H1 (cell line): ENCODE data around the gene FOXM1. TPM values are rescaled to one million over a fixed set of nuclear protein-coding genes. Genes with fewer than 3 reads are reported as not detected.

Experiments
- CTCF ChIA-PET: fragments of 300-600 bp; sonication (Branson Sonifier 250); formaldehyde crosslinking; loops from one replicate; lab custom pipeline; 2021; ENCODE audit not compliant: partially characterized antibody; lab: Charles Lee
- POLR2A ChIA-PET: fragments of 300-600 bp; sonication (Branson Sonifier 250); formaldehyde crosslinking; loops from one replicate; lab custom pipeline; 2021; ENCODE audit warnings: inconsistent platforms; ENCODE audit not compliant: partially characterized antibody; lab: Charles Lee
- DNase-seq, 2 experiments: peaks; one replicate each; pipeline versions ENCODE4 v3.0.0 to v3.0.0-alpha.2; 2010 to 2022; ENCODE audit warnings: low spot score in 2 of 2, low read depth in 1 of 2, mixed read lengths in 1 of 2
- FAIRE-seq: peaks from 2 replicates; lab custom pipeline; 2011; peaks lifted over from hg19 to GRCh38; lab: Jason Lieb, UNC
- H2AFZ ChIP-seq: 2 replicates; pipeline ENCODE4 v1.8.1; 2012; ENCODE audit warnings: low read length, inconsistent platforms
- H2AK5ac ChIP-seq: 2 replicates; pipeline ENCODE4 v1.6.1; 2013; ENCODE audit warnings: low read depth, low read length
- H2BK120ac ChIP-seq: replicated peaks from 2 replicates; pipeline ENCODE3; 2013; ENCODE audit warnings: low read depth, low read length, inconsistent platforms
- H2BK12ac ChIP-seq: 2 replicates; pipeline ENCODE4 v1.6.1; 2013; ENCODE audit warnings: low read depth, low read length
- H2BK15ac ChIP-seq: 2 replicates; pipeline ENCODE4 v1.6.1; 2013; ENCODE audit warnings: low read length
- H2BK20ac ChIP-seq: 2 replicates; pipeline ENCODE4 v1.6.1; 2013; ENCODE audit warnings: low read length
- H2BK5ac ChIP-seq: 2 replicates; pipeline ENCODE4 v1.6.1; 2013; ENCODE audit warnings: low read depth, low read length
- H3K14ac ChIP-seq: 2 replicates; pipeline ENCODE4 v1.6.1; 2013; ENCODE audit warnings: inconsistent platforms; ENCODE audit not compliant: insufficient read length
- H3K18ac ChIP-seq: 2 replicates; pipeline ENCODE4 v1.6.1; 2013; ENCODE audit warnings: low read length; ENCODE audit errors: extremely low read depth
- H3K23ac ChIP-seq: 2 replicates; pipeline ENCODE4 v1.6.1; 2013; ENCODE audit warnings: inconsistent platforms; ENCODE audit not compliant: insufficient read length
- H3K23me2 ChIP-seq: 2 replicates; pipeline ENCODE4 v1.6.1; 2013; ENCODE audit warnings: low read depth, low read length
- H3K27ac ChIP-seq: 2 replicates; pipeline ENCODE4 v1.6.1; 2011; ENCODE audit warnings: low read depth, low read length, inconsistent platforms
- H3K27me3 ChIP-seq, 4 experiments: replicated peaks in 1 of 4; 1 replicate in 1 of 4; 2 replicates in 3 of 4; pipeline versions ENCODE4 v1.6.1 to v1.8.1; 2011 to 2013; ENCODE audit warnings: low read length in 3 of 4, mild to moderate bottlenecking in 3 of 4, inconsistent platforms in 2 of 4, mixed read lengths in 2 of 4, moderate library complexity in 1 of 4; ENCODE audit not compliant: control insufficient read depth in 3 of 4, insufficient read depth in 3 of 4; ENCODE audit errors: extremely low read depth in 1 of 4
- H3K36me3 ChIP-seq, 4 experiments: 2 replicates each; pipeline versions ENCODE4 v1.6.1 to v1.8.1; 2011 to 2013; ENCODE audit warnings: mild to moderate bottlenecking in 4 of 4, low read length in 3 of 4, moderate library complexity in 2 of 4, control low read depth in 1 of 4, inconsistent platforms in 1 of 4; ENCODE audit not compliant: insufficient read depth in 4 of 4, control insufficient read depth in 2 of 4
- H3K4ac ChIP-seq: replicated peaks from 2 replicates; pipeline ENCODE3; 2013; ENCODE audit warnings: low read length, low read depth, mixed read lengths, inconsistent platforms; ENCODE audit not compliant: insufficient read length
- H3K4me1 ChIP-seq, 4 experiments: replicated peaks in 1 of 4; 1 replicate in 1 of 4; 2 replicates in 3 of 4; pipeline versions ENCODE4 v1.6.1 to v1.8.1; 2011 to 2013; ENCODE audit warnings: low read length in 3 of 4, inconsistent platforms in 2 of 4, mixed read lengths in 1 of 4; ENCODE audit not compliant: insufficient read depth in 4 of 4, control insufficient read depth in 3 of 4
- H3K4me2 ChIP-seq, 2 experiments: 2 replicates each; pipeline versions ENCODE4 v1.6.1 to v1.8.1; 2011 to 2013; ENCODE audit warnings: low read depth in 2 of 2, low read length in 2 of 2, control low read depth in 1 of 2, inconsistent platforms in 1 of 2, mild to moderate bottlenecking in 1 of 2; ENCODE audit not compliant: insufficient read depth in 1 of 2
- H3K4me3 ChIP-seq, 4 experiments: fragments of 200-600, 300-600 bp in 1 of 4; sonication (generic), shearing (Covaris generic), sonication (Bioruptor Twin) in 1 of 4; 2 replicates each; pipeline versions ENCODE4 v1.5.1 to v1.8.1; 2011 to 2016; ENCODE audit warnings: low read length in 4 of 4, low read depth in 3 of 4, control low read depth in 2 of 4, inconsistent platforms in 2 of 4, mild to moderate bottlenecking in 2 of 4, mixed read lengths in 1 of 4, moderate library complexity in 1 of 4; ENCODE audit not compliant: insufficient read depth in 2 of 4; ENCODE audit errors: extremely low read depth in 1 of 4
- H3K56ac ChIP-seq: replicated peaks from 2 replicates; pipeline ENCODE3; 2013; ENCODE audit warnings: low read depth, mild to moderate bottlenecking, mixed read lengths, low read length, inconsistent platforms; ENCODE audit not compliant: insufficient read length
- H3K79me1 ChIP-seq: 2 replicates; pipeline ENCODE4 v1.6.1; 2013; ENCODE audit warnings: low read depth, low read length, control low read depth
- H3K79me2 ChIP-seq, 2 experiments: 2 replicates each; pipeline versions ENCODE4 v1.6.1 to v1.8.1; 2012 to 2013; ENCODE audit warnings: low read length in 2 of 2, mild to moderate bottlenecking in 2 of 2, inconsistent platforms in 1 of 2; ENCODE audit not compliant: insufficient read depth in 2 of 2, control insufficient read depth in 1 of 2
- H3K9ac ChIP-seq, 4 experiments: replicated peaks in 1 of 4; 1 replicate in 1 of 4; 2 replicates in 3 of 4; pipeline versions ENCODE4 v1.6.1 to v1.8.1; 2011 to 2013; ENCODE audit warnings: low read depth in 3 of 4, low read length in 3 of 4, control low read depth in 2 of 4, mild to moderate bottlenecking in 2 of 4, moderate library complexity in 2 of 4, inconsistent platforms in 1 of 4; ENCODE audit errors: extremely low read depth in 1 of 4
- H3K9me3 ChIP-seq, 2 experiments: 2 replicates each; pipeline versions ENCODE4 v1.6.1 to v1.8.1; 2012 to 2013; ENCODE audit warnings: mild to moderate bottlenecking in 2 of 2, moderate library complexity in 2 of 2, control low read depth in 1 of 2, inconsistent platforms in 1 of 2, low read depth in 1 of 2, low read length in 1 of 2, mixed read lengths in 1 of 2; ENCODE audit not compliant: insufficient read depth in 2 of 2
- H4K20me1 ChIP-seq, 2 experiments: replicated peaks in 1 of 2; 2 replicates each; pipeline versions ENCODE3 to v1.8.1; 2011 to 2013; ENCODE audit warnings: inconsistent platforms in 2 of 2, low read length in 2 of 2, mild to moderate bottlenecking in 1 of 2; ENCODE audit not compliant: insufficient read depth in 2 of 2, control insufficient read depth in 1 of 2
- H4K5ac ChIP-seq: 2 replicates; pipeline ENCODE4 v1.6.1; 2013; ENCODE audit warnings: low read length, low read depth, mixed read lengths, inconsistent platforms; ENCODE audit not compliant: insufficient read length
- H4K8ac ChIP-seq: 2 replicates; pipeline ENCODE4 v1.8.0; 2013; ENCODE audit warnings: mild to moderate bottlenecking, moderate library complexity, low read length, inconsistent platforms; ENCODE audit not compliant: insufficient read depth; ENCODE audit errors: extremely low read depth
- H4K91ac ChIP-seq: replicated peaks from 2 replicates; pipeline ENCODE3; 2013; ENCODE audit warnings: low read length, mixed read lengths, inconsistent platforms; ENCODE audit not compliant: insufficient read length
- BACH1 ChIP-seq: IDR thresholded peaks from 2 replicates; pipeline ENCODE4 v1.6.1; 2012; ENCODE audit warnings: low read length, improper control_type of control experiment
- CBX8 ChIP-seq: fragments of 300-800, 300-1000 bp; sonication (generic); IDR thresholded peaks from 2 replicates; pipeline ENCODE4 v1.7.1; 2016; ENCODE audit warnings: low read depth, low read length, borderline replicate concordance
- CEBPB ChIP-seq: IDR thresholded peaks from 2 replicates; pipeline ENCODE4 v1.6.1; 2012; ENCODE audit warnings: low read depth, low read length
- CHD2 ChIP-seq: IDR thresholded peaks from 2 replicates; pipeline ENCODE4 v1.6.1; 2012; ENCODE audit warnings: low read length, improper control_type of control experiment
- GABPA ChIP-seq: IDR thresholded peaks from 2 replicates; pipeline ENCODE4 v1.6.1; 2011; ENCODE audit warnings: mild to moderate bottlenecking, low read length, moderate library complexity, borderline replicate concordance; ENCODE audit not compliant: insufficient read depth
- HDAC2 ChIP-seq, 2 experiments: fragments of 300-600 bp in 1 of 2; sonication (generic) in 1 of 2; IDR thresholded peaks; 2 replicates each; pipeline ENCODE4 v1.6.1; 2011 to 2012; ENCODE audit warnings: low read depth in 2 of 2, low read length in 2 of 2, mild to moderate bottlenecking in 2 of 2, moderate library complexity in 2 of 2, borderline replicate concordance in 1 of 2, inconsistent platforms in 1 of 2
- KDM4A ChIP-seq: IDR thresholded peaks from one replicate; pipeline ENCODE4 v1.7.1; 2012; ENCODE audit warnings: low read depth, mild to moderate bottlenecking, moderate library complexity, low read length, inconsistent platforms; ENCODE audit not compliant: severe bottlenecking
- POLR2AphosphoS5 ChIP-seq: IDR thresholded peaks from 2 replicates; pipeline ENCODE4 v1.6.1; 2011; ENCODE audit warnings: low read depth, low read length
- POU5F1 ChIP-seq: IDR thresholded peaks from 2 replicates; pipeline ENCODE4 v1.6.1; 2011; ENCODE audit warnings: low read depth, mild to moderate bottlenecking, low read length, moderate library complexity
- SAP30 ChIP-seq: fragments of 300-600 bp; sonication (generic); IDR thresholded peaks from 2 replicates; pipeline ENCODE4 v1.7.1; 2012; ENCODE audit warnings: low read length, moderate library complexity, mild to moderate bottlenecking, inconsistent platforms; ENCODE audit not compliant: insufficient read depth, insufficient replicate concordance
- SP2 ChIP-seq: IDR thresholded peaks from 2 replicates; pipeline ENCODE4 v1.6.1; 2012; ENCODE audit warnings: mild to moderate bottlenecking, low read length, inconsistent platforms
- TAF7 ChIP-seq: optimal IDR thresholded peaks from 2 replicates; pipeline ENCODE3; 2011; ENCODE audit warnings: low read depth, mild to moderate bottlenecking, inconsistent platforms, low read length, moderate library complexity, borderline replicate concordance
- TBP ChIP-seq: IDR thresholded peaks from 2 replicates; pipeline ENCODE4 v1.6.1; 2011; ENCODE audit warnings: low read depth, low read length, improper control_type of control experiment
- ZNF274 ChIP-seq: IDR thresholded peaks from 2 replicates; pipeline ENCODE4 v1.7.0; 2012; ENCODE audit warnings: low read length, borderline replicate concordance; ENCODE audit errors: extremely low read depth
- WGBS, 2 experiments: shearing (Covaris generic) in 1 of 2; methylation state at CpG; one replicate each; pipeline versions ENCODE4 v1.1.6 to v1.1.7; 2013 to 2015; ENCODE audit warnings: low lambda C conversion rate in 2 of 2, mixed read lengths in 2 of 2, inconsistent platforms in 1 of 2, low coverage in 1 of 2, missing lambda C conversion rate in 1 of 2; ENCODE audit not compliant: insufficient replicate concordance in 2 of 2, insufficient coverage in 1 of 2, insufficient read length in 1 of 2; ENCODE audit errors: extremely low coverage in 1 of 2, missing lambda C conversion rate in 1 of 2; 5-methylcytosine and 5-hydroxymethylcytosine counted together
- polyA plus RNA-seq, 7 experiments: library from polyadenylated mRNA; depleted of rRNA in 3 of 7; stranded (reverse) in 5 of 7; unstranded in 2 of 7; fragments of >200 nt in 5 of 7; fragments of 200-250 nt in 2 of 7; gene quantifications; 1 replicate in 5 of 7; 2 replicates in 1 of 7; 4 replicates in 1 of 7; pipeline versions ENCODE4 v1.2.1 to v1.2.3, GENCODE V29; 2011 to 2013; ENCODE audit warnings: missing spikeins in 2 of 7, mixed read lengths in 2 of 7
- total RNA-seq: library from RNA; stranded (reverse); fragmentation: NEBNext Ultra II Directional; extraction: Animal tissue kit (Norgen Biotek cat#: 25700); gene quantifications from 2 replicates; pipeline ENCODE4 v1.2.1, GENCODE V29; 2021

Gene FOXM1
- total and polyA plus RNA-seq, 2 of the 8 experiments (the other 6 are each of a cell fraction or from before 2014, with no cell fraction given): 58.1 to 121 TPM

DNA sequence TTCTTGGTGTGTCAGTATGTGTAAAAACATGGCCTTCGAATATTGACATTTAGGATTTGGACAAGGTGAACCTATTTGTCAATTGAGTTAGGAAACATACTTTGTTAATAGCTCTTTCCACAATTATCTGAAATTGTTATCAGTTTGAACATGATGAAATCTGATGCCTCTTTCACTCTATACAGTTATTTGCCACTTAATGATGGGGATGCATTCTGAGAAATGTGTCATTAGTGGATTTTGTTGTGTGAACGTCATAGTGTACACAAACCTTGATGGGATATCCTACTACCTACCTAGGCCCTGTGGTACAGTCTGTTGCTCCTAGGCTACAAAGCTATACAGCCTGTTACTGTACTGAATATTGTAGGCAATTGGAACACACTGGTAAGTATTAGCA lies 18.5 kb upstream of the FOXM1 start:
- FAIRE-seq: no peak
- POLR2A ChIA-PET: interaction anchor here (0.9 to 1.4 kb wide), 3 partner anchors 10 to 38 kb away, joined by 4 to 6 read pairs (median 4); partner anchors contain the start of gene TEX52
- no peaks in the 10 kb centered on the region for H3K4me1 ChIP-seq
- no peak overlapping the region for H3K56ac ChIP-seq
- CTCF ChIA-PET: interaction anchor here (0.6 to 15.6 kb wide), 6 partner anchors 10 to 57 kb away, joined by 3 to 143 read pairs (median 4); no protein-coding TSS in a partner anchor
- no peak overlapping the region for H3K14ac ChIP-seq
- H4K91ac ChIP-seq: no peak overlapping the region
- no peak overlapping the region for H3K9ac ChIP-seq
- H2AFZ ChIP-seq: no peak overlapping the region
- H4K20me1 ChIP-seq: no peaks in the 10 kb centered on the region
- no peaks in the 10 kb centered on the region for H3K9me3 ChIP-seq
- no peak overlapping the region for H3K23ac ChIP-seq
- no peak overlapping the region for H2AK5ac ChIP-seq
- no peak overlapping the region for H3K4me2 ChIP-seq
- no peaks in the 10 kb centered on the region for H3K79me1 ChIP-seq
- WGBS, 2 experiments: 90% methylated on average over 2 of the region's 2 CpGs; no CpG with 5 or more reads in 1 of the 2 experiments
- no peak overlapping the region for H4K5ac ChIP-seq
- H3K27me3 ChIP-seq: no peaks in the 10 kb centered on the region
- no peak overlapping the region for H2BK20ac ChIP-seq
- peaks cover 0 to 28% of the 10 kb centered on the region in 2 experiments; a peak in 3 of 4 replicates for H3K79me2 ChIP-seq
- no peak overlapping the region for H4K8ac ChIP-seq
- H2BK5ac ChIP-seq: no peak overlapping the region
- H3K23me2 ChIP-seq: no peaks in the 10 kb centered on the region; the same call in 1 of the 2 replicates
- no peak overlapping the region for H3K27ac ChIP-seq
- no peaks in the 10 kb centered on the region for H3K36me3 ChIP-seq
- no peak overlapping the region for H2BK12ac ChIP-seq
- DNase-seq: no peak
- no peak overlapping the region for H3K4me3 ChIP-seq
- H3K4ac ChIP-seq: no peak overlapping the region
- no peak overlapping the region for H2BK15ac ChIP-seq
- no peak overlapping the region for H2BK120ac ChIP-seq
- H3K18ac ChIP-seq: no peak overlapping the region
- TF ChIP-seq CEBPB: no peak
- TF ChIP-seq TBP: no peak
- no peak for TF ChIP-seq HDAC2 (IDR thresholded peaks at IDR 0.05; ENCODE audit: borderline replicate concordance in 1 of 2, low read depth in 2 of 2, low read length in 2 of 2)
- no peak for TF ChIP-seq ZNF274
- no peak for TF ChIP-seq SP2
- TF ChIP-seq GABPA: no peak
- TF ChIP-seq CBX8: no peak
- TF ChIP-seq KDM4A: no peak
- no peak for TF ChIP-seq POU5F1
- TF ChIP-seq TAF7: no peak
- TF ChIP-seq CHD2: no peak
- no peak for TF ChIP-seq BACH1
- no peak for TF ChIP-seq POLR2AphosphoS5
- no peak for TF ChIP-seq SAP30
